HepG2 (cell line): ENCODE data around the gene SLC43A1. TPM values are rescaled to one million over a fixed set of nuclear protein-coding genes. Genes with fewer than 3 reads are reported as not detected.

Experiments
- ATF3 ChIP-seq: sonication (generic); formaldehyde crosslinking; IDR thresholded peaks from 2 replicates; pipeline ENCODE4 v1.4.0; 2020; ENCODE audit warnings: missing genetic modification reagents
- GATAD2A ChIP-seq: IDR thresholded peaks from 2 replicates; pipeline ENCODE4 v1.6.1; 2016
- LBX2 ChIP-seq: sonication (generic); formaldehyde crosslinking; IDR thresholded peaks from 2 replicates; pipeline ENCODE4 v1.5.0; 2020; ENCODE audit warnings: missing genetic modification reagents, mild to moderate bottlenecking, borderline replicate concordance
- NCOR1 ChIP-seq: fragments of 200-600 bp; sonication (generic); IDR thresholded peaks from 2 replicates; pipeline ENCODE4 v1.7.0; 2017; ENCODE audit warnings: antibody characterized with exemption, low read length, borderline replicate concordance
- NFRKB ChIP-seq: fragments of 450-650 bp; IDR thresholded peaks from 2 replicates; pipeline ENCODE4 v1.6.1; 2017
- PRMT3 ChIP-seq: sonication (generic); formaldehyde crosslinking; IDR thresholded peaks from 2 replicates; pipeline ENCODE4 v1.8.1; 2022; ENCODE audit warnings: low read depth, mild to moderate bottlenecking, moderate library complexity, missing genetic modification reagents, borderline replicate concordance
- PTBP1 ChIP-seq: fragments of 200-400 bp; formaldehyde crosslinking; IDR thresholded peaks from 2 replicates; pipeline ENCODE4 v1.6.1; 2018; ENCODE audit warnings: low read length, low read depth; ENCODE audit not compliant: poor library complexity, severe bottlenecking
- SETDB1 ChIP-seq: sonication (generic); formaldehyde crosslinking; IDR thresholded peaks from 2 replicates; pipeline ENCODE4 v1.5.1; 2020; ENCODE audit warnings: missing genetic modification reagents, mild to moderate bottlenecking, borderline replicate concordance
- SIX1 ChIP-seq: sonication (generic); formaldehyde crosslinking; IDR thresholded peaks from 2 replicates; pipeline ENCODE4 v1.4.0; 2020; ENCODE audit warnings: missing genetic modification reagents, borderline replicate concordance
- SNAI1 ChIP-seq: sonication (generic); formaldehyde crosslinking; IDR thresholded peaks from 2 replicates; pipeline ENCODE4 v1.5.0; 2020; ENCODE audit warnings: mild to moderate bottlenecking, missing genetic modification reagents, borderline replicate concordance
- SPEN ChIP-seq: sonication (generic); formaldehyde crosslinking; IDR thresholded peaks from 2 replicates; pipeline ENCODE4 v1.5.1; 2020; ENCODE audit warnings: low read depth, mild to moderate bottlenecking, missing genetic modification reagents
- TBX2 ChIP-seq: sonication (generic); formaldehyde crosslinking; IDR thresholded peaks from 2 replicates; pipeline ENCODE4 v1.5.0; 2020; ENCODE audit warnings: missing genetic modification reagents, mild to moderate bottlenecking, borderline replicate concordance
- TGIF2 ChIP-seq: IDR thresholded peaks from 2 replicates; pipeline ENCODE4 v1.6.1; 2016; ENCODE audit warnings: control low read depth, missing compliant biosample characterization
- YEATS2 ChIP-seq: sonication (generic); formaldehyde crosslinking; IDR thresholded peaks from 2 replicates; pipeline ENCODE4 v1.4.0; 2020; ENCODE audit warnings: missing genetic modification reagents, borderline replicate concordance
- ZNF124 ChIP-seq: sonication (generic); formaldehyde crosslinking; IDR thresholded peaks from 2 replicates; pipeline ENCODE4 v1.4.0; 2020; ENCODE audit warnings: missing genetic modification reagents
- ZNF281 ChIP-seq: sonication (generic); formaldehyde crosslinking; IDR thresholded peaks from 2 replicates; pipeline ENCODE4 v1.4.0; 2020; ENCODE audit warnings: missing genetic modification reagents, borderline replicate concordance
- ZNF619 ChIP-seq: sonication (generic); formaldehyde crosslinking; IDR thresholded peaks from 2 replicates; pipeline ENCODE4 v1.4.0; 2020; ENCODE audit warnings: mild to moderate bottlenecking, missing genetic modification reagents
- ZSCAN29 ChIP-seq: sonication (generic); formaldehyde crosslinking; conservative IDR thresholded peaks from 2 replicates; pipeline ENCODE4 v1.4.0; 2020; ENCODE audit warnings: mild to moderate bottlenecking, missing genetic modification reagents
- polyA plus RNA-seq, 8 experiments: library from polyadenylated mRNA; depleted of rRNA in 3 of 8; stranded (reverse) in 7 of 8; unstranded in 1 of 8; fragments of >200 nt; fragmentation: Illumina TruSeq in 4 of 8; extraction: Trizol in 4 of 8; gene quantifications; 2 replicates each; pipeline versions ENCODE4 v1.2.1 to v1.2.3, GENCODE V29; 2011 to 2016; ENCODE audit warnings: low read depth in 4 of 8, missing spikeins in 1 of 8, mixed read lengths in 1 of 8; ENCODE audit not compliant: insufficient read depth in 1 of 8
- total RNA-seq, 5 experiments: library from RNA; depleted of rRNA; stranded (reverse); fragments of >200 nt; fragmentation: Illumina TruSeq; extraction: Trizol; gene quantifications; 2 replicates each; pipeline ENCODE4 v1.2.3, GENCODE V29; 2016; ENCODE audit warnings: low read depth in 1 of 5
- TF ChIP-seq, protein P1 (sequence below): sonication (generic); formaldehyde crosslinking; conservative IDR thresholded peaks from 2 replicates; pipeline ENCODE4 v1.4.0; 2020; ENCODE audit warnings: missing genetic modification reagents
- TF ChIP-seq, protein P2 (sequence below): sonication (generic); formaldehyde crosslinking; IDR thresholded peaks from 2 replicates; pipeline ENCODE4 v1.4.0; 2020; ENCODE audit warnings: missing genetic modification reagents, mild to moderate bottlenecking, borderline replicate concordance

Gene SLC43A1
- total and polyA plus RNA-seq, 2 of the 13 experiments (the other 11 are each of a cell fraction or from before 2014, with no cell fraction given) = 72.3 to 87.6 TPM

- TF ChIP-seq ZNF281 (peak; percentile 53; the same call in 1 of the 2 replicates), YEATS2 (no peak), LBX2 (CRISPR knock-in tag) (no peak), ZNF124 (CRISPR knock-in tag) (no peak), SPEN (CRISPR knock-in tag) (peak; percentile 74), SIX1 (peak; percentile 91), ATF3 (CRISPR knock-in tag) (no peak), NFRKB (no peak), ZNF619 (CRISPR knock-in tag) (no peak), GATAD2A (CRISPR knock-in tag) (peak; percentile 65; the same call in 1 of the 2 replicates), PTBP1 (no peak), PRMT3 (0 out of 2 replicates have a peak, but pooled peaks have one; percentile 70), SNAI1 (CRISPR knock-in tag) (no peak), ZSCAN29 (CRISPR knock-in tag) (0 out of 2 replicates have a peak, but pooled peaks have one; percentile 78), SETDB1 (CRISPR knock-in tag) (no peak), TGIF2 (no peak), TBX2 (peak; percentile 18; the same call in 1 of the 2 replicates), NCOR1 (no peak)
- TF ChIP-seq, protein P1, sequence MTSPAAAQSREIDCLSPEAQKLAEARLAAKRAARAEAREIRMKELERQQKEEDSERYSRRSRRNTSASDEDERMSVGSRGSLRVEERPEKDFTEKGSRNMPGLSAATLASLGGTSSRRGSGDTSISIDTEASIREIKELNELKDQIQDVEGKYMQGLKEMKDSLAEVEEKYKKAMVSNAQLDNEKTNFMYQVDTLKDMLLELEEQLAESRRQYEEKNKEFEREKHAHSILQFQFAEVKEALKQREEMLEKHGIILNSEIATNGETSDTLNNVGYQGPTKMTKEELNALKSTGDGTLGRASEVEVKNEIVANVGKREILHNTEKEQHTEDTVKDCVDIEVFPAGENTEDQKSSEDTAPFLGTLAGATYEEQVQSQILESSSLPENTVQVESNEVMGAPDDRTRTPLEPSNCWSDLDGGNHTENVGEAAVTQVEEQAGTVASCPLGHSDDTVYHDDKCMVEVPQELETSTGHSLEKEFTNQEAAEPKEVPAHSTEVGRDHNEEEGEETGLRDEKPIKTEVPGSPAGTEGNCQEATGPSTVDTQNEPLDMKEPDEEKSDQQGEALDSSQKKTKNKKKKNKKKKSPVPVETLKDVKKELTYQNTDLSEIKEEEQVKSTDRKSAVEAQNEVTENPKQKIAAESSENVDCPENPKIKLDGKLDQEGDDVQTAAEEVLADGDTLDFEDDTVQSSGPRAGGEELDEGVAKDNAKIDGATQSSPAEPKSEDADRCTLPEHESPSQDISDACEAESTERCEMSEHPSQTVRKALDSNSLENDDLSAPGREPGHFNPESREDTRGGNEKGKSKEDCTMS = no peak
- TF ChIP-seq, protein P2, sequence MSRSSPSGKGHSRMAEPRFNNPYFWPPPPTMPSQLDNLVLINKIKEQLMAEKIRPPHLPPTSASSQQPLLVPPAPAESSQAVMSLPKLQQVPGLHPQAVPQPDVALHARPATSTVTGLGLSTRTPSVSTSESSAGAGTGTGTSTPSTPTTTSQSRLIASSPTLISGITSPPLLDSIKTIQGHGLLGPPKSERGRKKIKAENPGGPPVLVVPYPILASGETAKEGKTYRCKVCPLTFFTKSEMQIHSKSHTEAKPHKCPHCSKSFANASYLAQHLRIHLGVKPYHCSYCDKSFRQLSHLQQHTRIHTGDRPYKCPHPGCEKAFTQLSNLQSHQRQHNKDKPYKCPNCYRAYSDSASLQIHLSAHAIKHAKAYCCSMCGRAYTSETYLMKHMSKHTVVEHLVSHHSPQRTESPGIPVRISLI = no peak
These were observed at the start of gene SLC43A1 (continued) for GRCh38 chr11:57515332-57516060.
